Liver (tissue), 9 donors: ENCODE data around the gene RPS14. TPM values are rescaled to one million over a fixed set of nuclear protein-coding genes. Genes with fewer than 3 reads are reported as not detected.
"Not testable (repeated sequence)": the region's sequence is repeated elsewhere in the genome, so short reads cannot be mapped to it uniquely, and the experiment has no call there.

Experiments used
- DNase-seq: peaks from one replicate; pipeline ENCODE4 v3.0.0-alpha.2; 2017; ENCODE audit warnings: low spot score
- H3K27ac ChIP-seq, 2 donors: one replicate each; pipeline ENCODE4 v1.7.0; 2013; ENCODE audit warnings: inconsistent platforms in 2 of 2, low read length in 2 of 2, control low read depth in 1 of 2, low read depth in 1 of 2, mild to moderate bottlenecking in 1 of 2
- H3K27me3 ChIP-seq, 4 donors: one replicate each; pipeline versions ENCODE4 v1.6.1 to v1.7.0; 2013; ENCODE audit warnings: low read length in 3 of 4, inconsistent platforms in 1 of 4, mild to moderate bottlenecking in 1 of 4, moderate library complexity in 1 of 4; ENCODE audit not compliant: control insufficient read depth in 4 of 4, insufficient read depth in 4 of 4
- H3K36me3 ChIP-seq, 4 donors: one replicate each; pipeline versions ENCODE4 v1.6.1 to v1.7.0; 2013; ENCODE audit warnings: low read length in 3 of 4, mild to moderate bottlenecking in 3 of 4, low read depth in 1 of 4, moderate library complexity in 1 of 4; ENCODE audit not compliant: control insufficient read depth in 4 of 4, insufficient read depth in 3 of 4
- H3K4me1 ChIP-seq, 4 donors: one replicate each; pipeline versions ENCODE4 v1.6.1 to v1.7.0; 2013; ENCODE audit warnings: low read length in 3 of 4, mild to moderate bottlenecking in 3 of 4, moderate library complexity in 1 of 4; ENCODE audit not compliant: control insufficient read depth in 4 of 4, insufficient read depth in 4 of 4
- H3K4me3 ChIP-seq, 3 donors: one replicate each; pipeline versions ENCODE4 v1.6.1 to v1.7.0; 2013; ENCODE audit warnings: low read length in 3 of 3, control low read depth in 1 of 3, low read depth in 1 of 3, mild to moderate bottlenecking in 1 of 3
- H3K9ac ChIP-seq, 2 donors: one replicate each; pipeline ENCODE4 v1.7.0; 2013; ENCODE audit warnings: low read length in 2 of 2, mild to moderate bottlenecking in 2 of 2, moderate library complexity in 2 of 2, control low read depth in 1 of 2, low read depth in 1 of 2
- H3K9me3 ChIP-seq, 4 donors: one replicate each; pipeline versions ENCODE4 v1.6.1 to v1.7.0; 2013; ENCODE audit warnings: low read length in 3 of 4; ENCODE audit not compliant: control insufficient read depth in 4 of 4
- ATF3 ChIP-seq: IDR thresholded peaks from 2 replicates; pipeline ENCODE4 v1.6.1; 2016; ENCODE audit warnings: antibody characterized with exemption
- CTCF ChIP-seq: fragments of 150-350 bp; IDR thresholded peaks from 2 replicates; pipeline ENCODE4 v1.5.1; 2017; ENCODE audit warnings: improper control_type of control experiment, low read depth, low read length; ENCODE audit not compliant: missing input control
- EGR1 ChIP-seq, 2 donors: IDR thresholded peaks; 2 replicates each; pipeline ENCODE4 v1.6.1; 2016 to 2018; ENCODE audit warnings: antibody characterized with exemption in 2 of 2, low read depth in 2 of 2
- FOXA1 ChIP-seq: IDR thresholded peaks from 2 replicates; pipeline ENCODE4 v1.6.1; 2016; ENCODE audit warnings: antibody characterized with exemption
- FOXA2 ChIP-seq: IDR thresholded peaks from 2 replicates; pipeline ENCODE4 v1.6.1; 2016; ENCODE audit warnings: antibody characterized with exemption
- GABPA ChIP-seq, 2 donors: IDR thresholded peaks in 1 of 2; conservative IDR thresholded peaks in 1 of 2; 2 replicates each; pipeline ENCODE4 v1.6.1; 2016; ENCODE audit warnings: antibody characterized with exemption in 2 of 2, mild to moderate bottlenecking in 1 of 2, moderate library complexity in 1 of 2
- HNF4A ChIP-seq, 2 donors: conservative IDR thresholded peaks; 2 replicates each; pipeline ENCODE4 v1.6.1; 2016; ENCODE audit warnings: antibody characterized with exemption in 2 of 2, mild to moderate bottlenecking in 2 of 2
- HNF4G ChIP-seq: IDR thresholded peaks from 2 replicates; pipeline ENCODE4 v1.6.1; 2016; ENCODE audit warnings: antibody characterized with exemption
- JUND ChIP-seq, 2 donors: IDR thresholded peaks; 2 replicates each; pipeline ENCODE4 v1.6.1; 2016; ENCODE audit warnings: antibody characterized with exemption in 2 of 2
- MAX ChIP-seq: IDR thresholded peaks from 2 replicates; pipeline ENCODE4 v1.6.1; 2016; ENCODE audit warnings: antibody characterized with exemption
- NR2F2 ChIP-seq: IDR thresholded peaks from 2 replicates; pipeline ENCODE4 v1.6.1; 2016; ENCODE audit warnings: antibody characterized with exemption
- RAD21 ChIP-seq, 2 donors: IDR thresholded peaks; 2 replicates each; pipeline ENCODE4 v1.6.1; 2016; ENCODE audit warnings: antibody characterized with exemption in 2 of 2, mild to moderate bottlenecking in 2 of 2
- REST ChIP-seq: IDR thresholded peaks from 2 replicates; pipeline ENCODE4 v1.6.1; 2016; ENCODE audit warnings: antibody characterized with exemption, mild to moderate bottlenecking
- RXRA ChIP-seq, 2 donors: IDR thresholded peaks; 2 replicates each; pipeline ENCODE4 v1.6.1; 2017 to 2018; ENCODE audit warnings: antibody characterized with exemption in 2 of 2, mild to moderate bottlenecking in 1 of 2
- SP1 ChIP-seq: IDR thresholded peaks from 2 replicates; pipeline ENCODE4 v1.6.1; 2018; ENCODE audit warnings: antibody characterized with exemption, mild to moderate bottlenecking
- TAF1 ChIP-seq: conservative IDR thresholded peaks from 2 replicates; pipeline ENCODE4 v1.6.1; 2016; ENCODE audit warnings: antibody characterized with exemption, mild to moderate bottlenecking
- YY1 ChIP-seq: IDR thresholded peaks from 2 replicates; pipeline ENCODE4 v1.6.1; 2016; ENCODE audit warnings: antibody characterized with exemption, mild to moderate bottlenecking
- ZBTB33 ChIP-seq: IDR thresholded peaks from 2 replicates; pipeline ENCODE4 v1.6.1; 2016; ENCODE audit warnings: antibody characterized with exemption
- WGBS: extraction: QIAGEN DNeasy Blood & Tissue Kit; methylation state at CpG from one replicate; pipeline ENCODE4 v1.1.7; 2013; 5-methylcytosine and 5-hydroxymethylcytosine counted together
- polyA plus RNA-seq, 2 donors: library from polyadenylated mRNA; stranded (reverse) in 1 of 2; unstranded in 1 of 2; fragments of 200-250 nt in 1 of 2; fragments of >200 nt in 1 of 2; fragmentation: Nextera tagmentation in 1 of 2; extraction: Ambion mirVana in 1 of 2; gene quantifications; one replicate each; pipeline versions ENCODE4 v1.2.1 to v1.2.3, GENCODE V29; 2013 to 2015
- total RNA-seq, 2 donors: library from RNA; depleted of rRNA; stranded (reverse); fragments of >200 nt; gene quantifications; one replicate each; pipeline ENCODE4 v1.2.3, GENCODE V29; 2014
- donor health status: healthy.
- donor health status: healthy.
- donor health status: healthy.
- donor health status: healthy.
- donor health status: healthy.

The RPS14 gene
- total and polyA plus RNA-seq, 4 donors = 609 to 956 (median 885) TPM

- Histone ChIP-seq H3K9ac (peak overlapping the region; percentile 14 to 48), H3K36me3 (no peaks in the 10 kb centered on the region), H3K9me3 (no peaks in the 10 kb centered on the region), H3K4me3 (peak overlapping the region in 2 of 3 donors; percentile 3 to 41), H3K27ac (peak overlapping the region; percentile 78 to 81), H3K27me3 (no peaks in the 10 kb centered on the region), H3K4me1 (peaks cover 5 to 26% (median 15%) of the 10 kb centered on the region in 4 donors)
- TF ChIP-seq REST = peak; percentile 75
- TF ChIP-seq GABPA (IDR thresholded peaks at IDR 0.05 in 1 of 2, conservative IDR thresholded peaks at IDR 0.05 in 1 of 2) = peak in 1 of 2 donors; percentile 28
- TF ChIP-seq JUND (IDR thresholded peaks at IDR 0.05) = peak in 1 of 2 donors; percentile 64
- peak; percentile 84 for TF ChIP-seq HNF4G
- peak; percentile 86 for TF ChIP-seq YY1
- TF ChIP-seq RAD21 (IDR thresholded peaks at IDR 0.05) = peak in 1 of 2 donors; percentile 4
- TF ChIP-seq TAF1 = peak; percentile 83
- TF ChIP-seq MAX = peak; percentile 83
- peak; percentile 33 for TF ChIP-seq NR2F2
- TF ChIP-seq ZBTB33 = peak; percentile 49
- TF ChIP-seq FOXA1 = peak; percentile 10
- TF ChIP-seq SP1 = peak; percentile 94
- peak; percentile 62 to 71 for TF ChIP-seq RXRA (IDR thresholded peaks at IDR 0.05)
- TF ChIP-seq HNF4A (conservative IDR thresholded peaks at IDR 0.05) = peak; percentile 91 to 95
- TF ChIP-seq ATF3 = no peak
- no peak for TF ChIP-seq CTCF
- no peak for TF ChIP-seq EGR1 (IDR thresholded peaks at IDR 0.05; ENCODE audit: low read depth in 2 of 2)
- TF ChIP-seq FOXA2 = no peak
- peak; percentile 48 for DNase-seq
- 16% methylated on average over 18 of the region's 18 CpGs for WGBS
These were observed 21.2 kb downstream of the RPS14 start for GRCh38 chr5:150428106-150428876.

GRCh38 chr5:150426165-150426564 lies 23.4 kb downstream of the RPS14 start:
- H3K4me1 ChIP-seq = peaks cover 5 to 24% (median 15%) of the 10 kb centered on the region in 4 donors
- not testable (repeated sequence) for H3K36me3 ChIP-seq, H3K9me3 ChIP-seq, H3K4me3 ChIP-seq, H3K9ac ChIP-seq, H3K27me3 ChIP-seq, DNase-seq, H3K27ac ChIP-seq
- WGBS = 96% methylated on average over 9 of the region's 9 CpGs
